H1 (cell line): ENCODE measurements around the gene RANBP3L.

Experiments used
- EZH2 ChIP-seq: fragments of 200-600 bp; sonication (generic); IDR thresholded peaks from 2 replicates; pipeline ENCODE4 v1.7.1; 2012; ENCODE audit warnings: low read depth, mild to moderate bottlenecking, moderate library complexity, low read length, inconsistent platforms; ENCODE audit not compliant: severe bottlenecking
- HDAC2 ChIP-seq, 2 experiments: fragments of 300-600 bp in 1 of 2; sonication (generic) in 1 of 2; IDR thresholded peaks; 2 replicates each; pipeline ENCODE4 v1.6.1; 2011 to 2012; ENCODE audit warnings: low read depth in 2 of 2, low read length in 2 of 2, mild to moderate bottlenecking in 2 of 2, moderate library complexity in 2 of 2, borderline replicate concordance in 1 of 2, inconsistent platforms in 1 of 2
- SP1 ChIP-seq: IDR thresholded peaks from 2 replicates; pipeline ENCODE4 v1.6.1; 2011; ENCODE audit warnings: low read depth, low read length
- TF ChIP-seq, protein P1 (sequence below), 3 experiments: IDR thresholded peaks; 1 replicate in 2 of 3; 2 replicates in 1 of 3; pipeline versions ENCODE4 v1.5.1 to v1.6.1; 2011; ENCODE audit warnings: low read length in 3 of 3, mild to moderate bottlenecking in 3 of 3, inconsistent platforms in 2 of 3, low read depth in 1 of 3, moderate library complexity in 1 of 3; ENCODE audit not compliant: insufficient read depth in 1 of 3; ENCODE audit errors: control extremely low read depth in 1 of 3
- TF ChIP-seq, protein P2 (sequence below): IDR thresholded peaks from 2 replicates; pipeline ENCODE4 v1.6.1; 2011; ENCODE audit warnings: low read length, improper control_type of control experiment

DNA sequence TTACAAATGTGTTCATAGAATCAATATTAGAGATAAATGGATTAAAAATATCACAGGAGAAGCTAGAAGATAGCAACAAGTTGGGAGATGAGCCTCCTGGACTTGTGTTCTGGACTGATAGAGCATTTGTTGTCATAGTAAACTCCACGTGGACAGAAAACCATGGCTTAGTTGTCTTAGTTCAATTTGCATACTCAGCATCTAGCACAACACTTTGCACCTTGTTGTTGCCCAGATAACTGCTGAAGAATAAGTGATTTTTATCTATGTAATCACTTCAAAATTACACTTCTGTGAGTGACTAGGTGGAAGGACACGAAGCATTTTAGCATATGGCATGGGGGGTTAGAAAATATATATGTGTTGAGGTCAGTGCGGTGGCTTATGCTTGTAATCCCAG, 4.0 kb downstream of the RANBP3L start:
- TF ChIP-seq EZH2 (no peak), SP1 (no peak), HDAC2 (IDR thresholded peaks at IDR 0.05; ENCODE audit: borderline replicate concordance in 1 of 2, low read depth in 2 of 2, low read length in 2 of 2) (no peak)
- TF ChIP-seq, protein P1, sequence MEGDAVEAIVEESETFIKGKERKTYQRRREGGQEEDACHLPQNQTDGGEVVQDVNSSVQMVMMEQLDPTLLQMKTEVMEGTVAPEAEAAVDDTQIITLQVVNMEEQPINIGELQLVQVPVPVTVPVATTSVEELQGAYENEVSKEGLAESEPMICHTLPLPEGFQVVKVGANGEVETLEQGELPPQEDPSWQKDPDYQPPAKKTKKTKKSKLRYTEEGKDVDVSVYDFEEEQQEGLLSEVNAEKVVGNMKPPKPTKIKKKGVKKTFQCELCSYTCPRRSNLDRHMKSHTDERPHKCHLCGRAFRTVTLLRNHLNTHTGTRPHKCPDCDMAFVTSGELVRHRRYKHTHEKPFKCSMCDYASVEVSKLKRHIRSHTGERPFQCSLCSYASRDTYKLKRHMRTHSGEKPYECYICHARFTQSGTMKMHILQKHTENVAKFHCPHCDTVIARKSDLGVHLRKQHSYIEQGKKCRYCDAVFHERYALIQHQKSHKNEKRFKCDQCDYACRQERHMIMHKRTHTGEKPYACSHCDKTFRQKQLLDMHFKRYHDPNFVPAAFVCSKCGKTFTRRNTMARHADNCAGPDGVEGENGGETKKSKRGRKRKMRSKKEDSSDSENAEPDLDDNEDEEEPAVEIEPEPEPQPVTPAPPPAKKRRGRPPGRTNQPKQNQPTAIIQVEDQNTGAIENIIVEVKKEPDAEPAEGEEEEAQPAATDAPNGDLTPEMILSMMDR (IDR thresholded peaks at IDR 0.05; ENCODE audit: control extremely low read depth in 1 of 3, insufficient read depth in 1 of 3, low read depth in 1 of 3, low read length in 3 of 3) = no peak
- TF ChIP-seq, protein P2, sequence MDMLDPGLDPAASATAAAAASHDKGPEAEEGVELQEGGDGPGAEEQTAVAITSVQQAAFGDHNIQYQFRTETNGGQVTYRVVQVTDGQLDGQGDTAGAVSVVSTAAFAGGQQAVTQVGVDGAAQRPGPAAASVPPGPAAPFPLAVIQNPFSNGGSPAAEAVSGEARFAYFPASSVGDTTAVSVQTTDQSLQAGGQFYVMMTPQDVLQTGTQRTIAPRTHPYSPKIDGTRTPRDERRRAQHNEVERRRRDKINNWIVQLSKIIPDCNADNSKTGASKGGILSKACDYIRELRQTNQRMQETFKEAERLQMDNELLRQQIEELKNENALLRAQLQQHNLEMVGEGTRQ = no peak
